ENCODE data around the gene FSTL4.

DNA sequence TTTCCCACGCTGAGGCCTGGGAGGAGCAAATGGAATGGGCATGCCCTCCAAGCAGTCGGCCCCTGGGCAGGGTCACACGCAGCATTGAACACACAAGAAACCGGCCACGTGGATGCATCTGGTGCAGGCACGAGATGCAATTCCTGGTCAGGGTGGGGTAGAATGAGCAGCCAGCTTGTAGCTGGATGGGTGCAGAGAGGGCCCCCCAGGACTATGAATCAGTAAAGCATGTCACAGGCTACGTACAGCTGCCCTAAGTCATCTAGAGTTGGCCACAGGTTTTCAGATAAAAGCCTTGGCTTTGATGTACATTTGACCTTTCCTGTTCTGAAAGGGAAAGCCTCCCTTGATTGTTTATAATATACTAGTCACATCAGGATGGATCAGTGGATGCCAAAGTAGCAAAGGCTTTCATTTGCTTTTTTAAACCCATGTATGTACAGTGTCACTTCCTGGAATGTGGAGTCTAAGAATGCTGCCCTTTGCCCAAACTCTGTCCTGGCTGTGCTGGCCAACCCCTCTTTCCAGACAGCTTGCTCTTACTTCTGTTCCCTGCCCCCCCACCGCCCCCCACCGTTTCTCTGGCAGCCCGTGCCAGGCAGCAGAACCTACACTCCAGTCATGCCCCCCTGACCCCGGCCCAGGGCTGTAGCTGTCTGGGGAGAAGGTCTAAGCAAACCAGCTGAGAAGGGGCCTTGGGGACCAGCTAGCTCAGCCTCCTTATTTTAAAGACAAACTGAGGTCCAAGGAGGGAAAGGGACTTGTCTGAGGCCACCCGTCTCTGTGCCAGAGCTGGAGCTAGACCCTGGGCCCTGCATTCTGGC is 391.3 kb downstream of the FSTL4 start:
- TF ChIP-seq, protein P1, sequence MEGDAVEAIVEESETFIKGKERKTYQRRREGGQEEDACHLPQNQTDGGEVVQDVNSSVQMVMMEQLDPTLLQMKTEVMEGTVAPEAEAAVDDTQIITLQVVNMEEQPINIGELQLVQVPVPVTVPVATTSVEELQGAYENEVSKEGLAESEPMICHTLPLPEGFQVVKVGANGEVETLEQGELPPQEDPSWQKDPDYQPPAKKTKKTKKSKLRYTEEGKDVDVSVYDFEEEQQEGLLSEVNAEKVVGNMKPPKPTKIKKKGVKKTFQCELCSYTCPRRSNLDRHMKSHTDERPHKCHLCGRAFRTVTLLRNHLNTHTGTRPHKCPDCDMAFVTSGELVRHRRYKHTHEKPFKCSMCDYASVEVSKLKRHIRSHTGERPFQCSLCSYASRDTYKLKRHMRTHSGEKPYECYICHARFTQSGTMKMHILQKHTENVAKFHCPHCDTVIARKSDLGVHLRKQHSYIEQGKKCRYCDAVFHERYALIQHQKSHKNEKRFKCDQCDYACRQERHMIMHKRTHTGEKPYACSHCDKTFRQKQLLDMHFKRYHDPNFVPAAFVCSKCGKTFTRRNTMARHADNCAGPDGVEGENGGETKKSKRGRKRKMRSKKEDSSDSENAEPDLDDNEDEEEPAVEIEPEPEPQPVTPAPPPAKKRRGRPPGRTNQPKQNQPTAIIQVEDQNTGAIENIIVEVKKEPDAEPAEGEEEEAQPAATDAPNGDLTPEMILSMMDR (IDR thresholded peaks at IDR 0.05): no peak
- TF ChIP-seq POLR2A (IDR thresholded peaks at IDR 0.05): no peak

All from body of pancreas (tissue), 4 donors.